Choroid plexus epithelial cell (primary cell): ENCODE results near the gene PTPRK.

Experiments
- DNase-seq: peaks from one replicate; pipeline ENCODE4 v3.0.0-alpha.2; 2010; ENCODE audit warnings: low read depth
- H3K4me3 ChIP-seq: 2 replicates; pipeline ENCODE4 v1.5.1; 2011; ENCODE audit warnings: low read depth, mild to moderate bottlenecking, control low read depth, low read length, moderate library complexity
- TF ChIP-seq, protein P1 (sequence below): conservative IDR thresholded peaks from 2 replicates; pipeline ENCODE4 v1.5.1; 2011; ENCODE audit warnings: low read depth, mild to moderate bottlenecking, control low read depth, inconsistent platforms, low read length, moderate library complexity

The PTPRK gene

DNA sequence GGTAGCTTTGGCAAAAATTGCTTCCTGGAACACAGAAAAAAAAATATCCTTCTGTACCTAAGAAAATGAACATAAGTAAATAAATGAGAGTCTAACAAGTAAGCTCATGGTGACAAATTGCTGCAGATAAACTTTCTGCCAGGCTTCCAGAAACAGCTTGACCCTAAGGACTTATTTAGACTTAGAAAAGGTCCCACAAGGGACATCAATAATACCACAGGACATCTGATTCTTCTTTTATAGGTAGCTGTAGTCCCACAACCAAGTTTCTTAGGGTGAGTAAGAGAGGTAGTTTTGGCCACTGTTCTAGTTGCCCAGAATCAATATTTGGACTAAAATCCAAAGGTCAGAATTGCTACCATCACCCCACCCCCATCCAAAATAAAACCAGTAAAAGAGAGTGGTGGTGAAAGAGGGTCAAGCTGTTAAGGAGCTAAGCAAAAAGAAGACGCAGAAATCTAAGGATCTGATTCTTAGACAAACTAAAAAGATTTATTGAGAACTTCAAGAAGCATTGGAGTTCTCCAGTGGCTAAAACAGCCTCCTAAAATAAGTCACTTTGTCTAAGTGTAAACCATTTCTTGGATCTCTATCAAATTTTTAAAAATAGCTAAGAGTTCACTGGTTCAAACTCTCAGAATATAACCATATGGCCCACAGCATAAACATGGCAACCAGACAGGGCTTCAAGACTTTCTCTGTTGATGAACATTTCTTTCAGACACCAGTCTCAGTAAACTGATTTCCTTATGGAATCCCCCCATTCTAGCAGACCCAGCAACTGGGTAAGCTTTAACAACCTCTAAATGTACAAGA lies 180.6 kb downstream of the PTPRK start:
- TF ChIP-seq, protein P1, sequence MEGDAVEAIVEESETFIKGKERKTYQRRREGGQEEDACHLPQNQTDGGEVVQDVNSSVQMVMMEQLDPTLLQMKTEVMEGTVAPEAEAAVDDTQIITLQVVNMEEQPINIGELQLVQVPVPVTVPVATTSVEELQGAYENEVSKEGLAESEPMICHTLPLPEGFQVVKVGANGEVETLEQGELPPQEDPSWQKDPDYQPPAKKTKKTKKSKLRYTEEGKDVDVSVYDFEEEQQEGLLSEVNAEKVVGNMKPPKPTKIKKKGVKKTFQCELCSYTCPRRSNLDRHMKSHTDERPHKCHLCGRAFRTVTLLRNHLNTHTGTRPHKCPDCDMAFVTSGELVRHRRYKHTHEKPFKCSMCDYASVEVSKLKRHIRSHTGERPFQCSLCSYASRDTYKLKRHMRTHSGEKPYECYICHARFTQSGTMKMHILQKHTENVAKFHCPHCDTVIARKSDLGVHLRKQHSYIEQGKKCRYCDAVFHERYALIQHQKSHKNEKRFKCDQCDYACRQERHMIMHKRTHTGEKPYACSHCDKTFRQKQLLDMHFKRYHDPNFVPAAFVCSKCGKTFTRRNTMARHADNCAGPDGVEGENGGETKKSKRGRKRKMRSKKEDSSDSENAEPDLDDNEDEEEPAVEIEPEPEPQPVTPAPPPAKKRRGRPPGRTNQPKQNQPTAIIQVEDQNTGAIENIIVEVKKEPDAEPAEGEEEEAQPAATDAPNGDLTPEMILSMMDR: no peak
- DNase-seq: peak; percentile 60
- no peak overlapping the region for H3K4me3 ChIP-seq

DNA sequence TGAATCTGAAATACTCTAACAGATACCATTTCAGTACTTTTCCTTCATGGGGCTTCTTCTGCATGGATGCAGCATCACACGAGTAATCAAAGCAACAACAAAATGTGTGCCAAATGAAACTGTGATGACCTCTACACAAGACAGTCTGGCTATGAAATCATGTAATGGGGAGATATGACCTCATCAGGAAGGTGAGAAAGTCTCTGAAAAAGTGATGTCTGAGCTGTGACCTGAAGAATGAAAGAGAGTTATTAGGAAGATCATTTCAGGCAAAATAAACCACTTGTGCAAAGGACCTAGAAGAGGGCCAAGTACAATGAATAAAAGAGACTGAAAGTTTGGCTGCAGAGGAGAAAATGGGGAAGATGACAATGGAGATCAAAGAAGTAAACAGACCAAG lies 182.8 kb downstream of the PTPRK start:
- no peak for DNase-seq
- TF ChIP-seq, protein P1: no peak
- H3K4me3 ChIP-seq: no peak overlapping the region

DNA sequence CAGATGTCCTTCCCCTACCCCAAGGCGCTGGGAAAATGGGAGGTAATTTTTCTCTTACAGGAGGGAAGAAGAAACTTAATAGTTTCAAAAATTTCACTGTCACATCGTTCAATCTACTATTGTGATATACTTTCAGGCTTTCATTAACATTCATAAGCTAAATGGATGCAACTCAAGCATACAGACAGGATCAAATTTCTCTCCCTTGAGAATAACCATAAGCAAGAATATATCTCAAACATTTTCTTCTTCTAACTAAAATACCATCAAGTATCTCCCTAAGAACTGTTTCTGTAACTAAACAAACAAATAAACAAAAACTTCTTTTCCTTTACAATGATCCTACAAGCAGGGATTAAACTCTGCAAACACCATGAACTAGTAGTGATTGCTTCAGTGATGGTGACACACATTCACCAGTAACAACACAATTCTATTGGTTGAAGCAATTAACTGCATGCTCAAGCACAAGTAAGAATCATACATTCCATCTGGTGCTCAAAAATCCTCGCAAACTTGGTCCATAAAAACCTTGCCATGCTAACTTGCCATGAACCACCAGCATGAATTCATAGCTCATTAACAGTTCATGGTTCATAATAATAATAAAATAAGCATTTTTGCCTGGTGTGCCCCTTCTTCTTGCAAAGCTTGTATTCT lies 183.8 kb downstream of the PTPRK start:
- no peak overlapping the region for H3K4me3 ChIP-seq
- no peak for DNase-seq
- TF ChIP-seq, protein P1: no peak

DNA sequence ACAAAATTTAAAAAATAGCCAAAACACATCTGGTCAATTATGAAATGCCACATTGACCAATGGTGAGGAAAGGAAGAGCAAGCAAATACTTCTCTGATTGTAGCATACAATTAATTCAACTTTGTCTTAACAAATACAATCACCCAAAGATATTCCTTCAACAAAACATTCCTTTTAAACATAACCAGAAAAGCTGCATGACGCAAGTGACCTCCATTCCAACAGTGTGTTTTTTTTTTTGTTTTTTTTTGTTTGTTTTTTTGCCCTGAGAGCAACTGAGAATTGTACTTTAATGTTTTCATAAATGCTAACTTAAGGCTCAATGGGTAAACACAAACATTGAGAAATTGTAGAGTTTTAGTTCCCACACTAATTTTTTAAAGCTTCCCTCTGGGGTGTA lies 184.4 kb downstream of the PTPRK start:
- TF ChIP-seq, protein P1: no peak
- no peak overlapping the region for H3K4me3 ChIP-seq
- DNase-seq: peak; percentile 26

DNA sequence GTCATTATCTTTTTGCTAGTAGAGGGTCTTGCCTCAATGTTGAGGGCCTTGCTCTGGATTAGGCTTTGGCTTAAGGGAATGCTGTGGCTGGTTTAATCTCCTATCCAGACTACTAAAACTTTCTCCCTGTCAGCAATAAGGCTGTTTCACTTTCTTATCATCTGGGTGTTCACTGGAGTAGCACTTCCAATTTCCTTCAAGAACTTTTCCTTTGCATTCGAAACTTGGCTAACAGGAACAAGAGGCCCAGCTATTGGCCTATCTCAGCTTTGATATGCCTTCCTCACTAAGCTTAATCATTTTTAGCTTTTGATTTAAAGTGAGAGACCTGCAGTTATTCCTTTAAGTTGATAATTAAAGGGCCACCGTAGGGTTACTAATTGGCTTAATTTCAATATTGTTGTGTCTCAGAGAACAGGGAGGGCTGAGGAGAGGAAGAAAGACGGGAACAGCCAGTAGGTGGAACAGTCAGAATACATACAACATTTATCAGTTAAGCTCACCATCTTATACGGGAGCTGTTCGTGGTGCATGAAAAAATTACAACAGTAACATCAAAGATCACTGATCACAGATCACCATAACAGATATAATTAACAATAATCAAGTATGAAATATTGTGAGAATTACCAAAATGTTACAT lies 186.7 kb downstream of the PTPRK start:
- DNase-seq: no peak
- no peak overlapping the region for H3K4me3 ChIP-seq
- TF ChIP-seq, protein P1: no peak

DNA sequence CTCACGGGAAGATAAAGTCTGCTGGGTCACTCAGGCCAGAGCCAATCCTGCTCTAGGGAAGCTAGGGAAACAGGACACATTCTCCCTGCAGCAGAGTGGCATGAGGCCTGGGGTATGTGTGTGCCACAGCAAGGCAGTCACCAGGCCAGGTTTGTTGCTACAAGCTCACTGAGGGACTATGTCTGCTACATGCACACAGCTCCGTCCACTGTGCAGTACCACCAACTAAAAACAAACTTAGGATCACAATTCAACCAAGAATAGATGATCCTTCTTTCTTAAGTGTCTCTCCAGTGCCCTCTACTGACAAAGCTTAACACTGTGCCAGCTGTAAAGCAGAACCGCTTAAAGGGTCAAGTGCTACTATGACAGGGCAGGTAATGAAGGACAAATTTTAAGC lies 192.5 kb downstream of the PTPRK start:
- no peak overlapping the region for H3K4me3 ChIP-seq
- TF ChIP-seq, protein P1: peak; percentile 48
- DNase-seq: peak; percentile 48
